ENCODE data around the gene LTBP3.

LTBP3 gene

DNA sequence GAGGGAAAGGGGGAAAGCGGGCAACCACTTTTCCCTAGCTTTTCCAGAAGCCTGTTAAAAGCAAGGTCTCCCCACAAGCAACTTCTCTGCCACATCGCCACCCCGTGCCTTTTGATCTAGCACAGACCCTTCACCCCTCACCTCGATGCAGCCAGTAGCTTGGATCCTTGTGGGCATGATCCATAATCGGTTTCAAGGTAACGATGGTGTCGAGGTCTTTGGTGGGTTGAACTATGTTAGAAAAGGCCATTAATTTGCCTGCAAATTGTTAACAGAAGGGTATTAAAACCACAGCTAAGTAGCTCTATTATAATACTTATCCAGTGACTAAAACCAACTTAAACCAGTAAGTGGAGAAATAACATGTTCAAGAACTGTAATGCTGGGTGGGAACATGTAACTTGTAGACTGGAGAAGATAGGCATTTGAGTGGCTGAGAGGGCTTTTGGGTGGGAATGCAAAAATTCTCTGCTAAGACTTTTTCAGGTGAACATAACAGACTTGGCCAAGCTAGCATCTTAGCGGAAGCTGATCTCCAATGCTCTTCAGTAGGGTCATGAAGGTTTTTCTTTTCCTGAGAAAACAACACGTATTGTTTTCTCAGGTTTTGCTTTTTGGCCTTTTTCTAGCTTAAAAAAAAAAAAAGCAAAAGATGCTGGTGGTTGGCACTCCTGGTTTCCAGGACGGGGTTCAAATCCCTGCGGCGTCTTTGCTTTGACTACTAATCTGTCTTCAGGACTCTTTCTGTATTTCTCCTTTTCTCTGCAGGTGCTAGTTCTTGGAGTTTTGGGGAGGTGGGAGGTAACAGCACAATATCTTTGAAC is 52.5 kb downstream of the LTBP3 start:
- DNase-seq (ENCODE audit: low read depth): no peak

DNA sequence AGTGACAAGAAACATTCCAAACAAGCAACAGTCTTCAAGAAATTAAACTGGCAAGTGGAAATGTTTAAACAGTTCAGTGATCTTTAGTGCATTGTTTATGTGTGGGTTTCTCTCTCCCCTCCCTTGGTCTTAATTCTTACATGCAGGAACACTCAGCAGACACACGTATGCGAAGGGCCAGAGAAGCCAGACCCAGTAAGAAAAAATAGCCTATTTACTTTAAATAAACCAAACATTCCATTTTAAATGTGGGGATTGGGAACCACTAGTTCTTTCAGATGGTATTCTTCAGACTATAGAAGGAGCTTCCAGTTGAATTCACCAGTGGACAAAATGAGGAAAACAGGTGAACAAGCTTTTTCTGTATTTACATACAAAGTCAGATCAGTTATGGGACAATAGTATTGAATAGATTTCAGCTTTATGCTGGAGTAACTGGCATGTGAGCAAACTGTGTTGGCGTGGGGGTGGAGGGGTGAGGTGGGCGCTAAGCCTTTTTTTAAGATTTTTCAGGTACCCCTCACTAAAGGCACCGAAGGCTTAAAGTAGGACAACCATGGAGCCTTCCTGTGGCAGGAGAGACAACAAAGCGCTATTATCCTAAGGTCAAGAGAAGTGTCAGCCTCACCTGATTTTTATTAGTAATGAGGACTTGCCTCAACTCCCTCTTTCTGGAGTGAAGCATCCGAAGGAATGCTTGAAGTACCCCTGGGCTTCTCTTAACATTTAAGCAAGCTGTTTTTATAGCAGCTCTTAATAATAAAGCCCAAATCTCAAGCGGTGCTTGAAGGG is 53.3 kb downstream of the LTBP3 start:
- peak; percentile 18 for DNase-seq (ENCODE audit: low read depth)

DNA sequence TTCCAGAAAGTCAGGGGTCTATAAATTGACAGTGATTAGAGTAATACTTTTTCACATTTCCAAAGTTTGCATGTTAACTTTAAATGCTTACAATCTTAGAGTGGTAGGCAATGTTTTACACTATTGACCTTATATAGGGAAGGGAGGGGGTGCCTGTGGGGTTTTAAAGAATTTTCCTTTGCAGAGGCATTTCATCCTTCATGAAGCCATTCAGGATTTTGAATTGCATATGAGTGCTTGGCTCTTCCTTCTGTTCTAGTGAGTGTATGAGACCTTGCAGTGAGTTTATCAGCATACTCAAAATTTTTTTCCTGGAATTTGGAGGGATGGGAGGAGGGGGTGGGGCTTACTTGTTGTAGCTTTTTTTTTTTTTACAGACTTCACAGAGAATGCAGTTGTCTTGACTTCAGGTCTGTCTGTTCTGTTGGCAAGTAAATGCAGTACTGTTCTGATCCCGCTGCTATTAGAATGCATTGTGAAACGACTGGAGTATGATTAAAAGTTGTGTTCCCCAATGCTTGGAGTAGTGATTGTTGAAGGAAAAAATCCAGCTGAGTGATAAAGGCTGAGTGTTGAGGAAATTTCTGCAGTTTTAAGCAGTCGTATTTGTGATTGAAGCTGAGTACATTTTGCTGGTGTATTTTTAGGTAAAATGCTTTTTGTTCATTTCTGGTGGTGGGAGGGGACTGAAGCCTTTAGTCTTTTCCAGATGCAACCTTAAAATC is 54.0 kb downstream of the LTBP3 start:
- DNase-seq (ENCODE audit: low read depth): peak; percentile 40

DNA sequence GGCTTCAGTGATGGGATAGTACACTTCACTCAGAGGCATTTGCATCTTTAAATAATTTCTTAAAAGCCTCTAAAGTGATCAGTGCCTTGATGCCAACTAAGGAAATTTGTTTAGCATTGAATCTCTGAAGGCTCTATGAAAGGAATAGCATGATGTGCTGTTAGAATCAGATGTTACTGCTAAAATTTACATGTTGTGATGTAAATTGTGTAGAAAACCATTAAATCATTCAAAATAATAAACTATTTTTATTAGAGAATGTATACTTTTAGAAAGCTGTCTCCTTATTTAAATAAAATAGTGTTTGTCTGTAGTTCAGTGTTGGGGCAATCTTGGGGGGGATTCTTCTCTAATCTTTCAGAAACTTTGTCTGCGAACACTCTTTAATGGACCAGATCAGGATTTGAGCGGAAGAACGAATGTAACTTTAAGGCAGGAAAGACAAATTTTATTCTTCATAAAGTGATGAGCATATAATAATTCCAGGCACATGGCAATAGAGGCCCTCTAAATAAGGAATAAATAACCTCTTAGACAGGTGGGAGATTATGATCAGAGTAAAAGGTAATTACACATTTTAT is 54.7 kb downstream of the LTBP3 start:
- no peak for DNase-seq (ENCODE audit: low read depth)

DNA sequence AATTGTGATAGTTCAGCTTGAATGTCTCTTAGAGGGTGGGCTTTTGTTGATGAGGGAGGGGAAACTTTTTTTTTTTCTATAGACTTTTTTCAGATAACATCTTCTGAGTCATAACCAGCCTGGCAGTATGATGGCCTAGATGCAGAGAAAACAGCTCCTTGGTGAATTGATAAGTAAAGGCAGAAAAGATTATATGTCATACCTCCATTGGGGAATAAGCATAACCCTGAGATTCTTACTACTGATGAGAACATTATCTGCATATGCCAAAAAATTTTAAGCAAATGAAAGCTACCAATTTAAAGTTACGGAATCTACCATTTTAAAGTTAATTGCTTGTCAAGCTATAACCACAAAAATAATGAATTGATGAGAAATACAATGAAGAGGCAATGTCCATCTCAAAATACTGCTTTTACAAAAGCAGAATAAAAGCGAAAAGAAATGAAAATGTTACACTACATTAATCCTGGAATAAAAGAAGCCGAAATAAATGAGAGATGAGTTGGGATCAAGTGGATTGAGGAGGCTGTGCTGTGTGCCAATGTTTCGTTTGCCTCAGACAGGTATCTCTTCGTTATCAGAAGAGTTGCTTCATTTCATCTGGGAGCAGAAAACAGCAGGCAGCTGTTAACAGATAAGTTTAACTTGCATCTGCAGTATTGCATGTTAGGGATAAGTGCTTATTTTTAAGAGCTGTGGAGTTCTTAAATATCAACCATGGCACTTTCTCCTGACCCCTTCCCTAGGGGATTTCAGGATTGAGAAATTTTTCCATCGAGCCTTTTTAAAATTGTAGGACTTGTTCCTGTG is 55.4 kb downstream of the LTBP3 start:
- peak; percentile 29 for DNase-seq (ENCODE audit: low read depth)

DNA sequence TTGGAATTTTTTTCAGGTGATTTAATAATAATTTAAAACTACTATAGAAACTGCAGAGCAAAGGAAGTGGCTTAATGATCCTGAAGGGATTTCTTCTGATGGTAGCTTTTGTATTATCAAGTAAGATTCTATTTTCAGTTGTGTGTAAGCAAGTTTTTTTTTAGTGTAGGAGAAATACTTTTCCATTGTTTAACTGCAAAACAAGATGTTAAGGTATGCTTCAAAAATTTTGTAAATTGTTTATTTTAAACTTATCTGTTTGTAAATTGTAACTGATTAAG is 55.9 kb downstream of the LTBP3 start:
- DNase-seq (ENCODE audit: low read depth): no peak

GRCh38 chr11:65501472-65502273 is 56.5 kb downstream of the LTBP3 start:
- peak; percentile 43 for DNase-seq (ENCODE audit: low read depth)

DNA sequence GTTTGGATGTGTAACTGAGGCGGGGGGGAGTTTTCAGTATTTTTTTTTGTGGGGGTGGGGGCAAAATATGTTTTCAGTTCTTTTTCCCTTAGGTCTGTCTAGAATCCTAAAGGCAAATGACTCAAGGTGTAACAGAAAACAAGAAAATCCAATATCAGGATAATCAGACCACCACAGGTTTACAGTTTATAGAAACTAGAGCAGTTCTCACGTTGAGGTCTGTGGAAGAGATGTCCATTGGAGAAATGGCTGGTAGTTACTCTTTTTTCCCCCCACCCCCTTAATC is 57.0 kb downstream of the LTBP3 start:
- DNase-seq (ENCODE audit: low read depth): no peak

- DNase-seq (ENCODE audit: low read depth): peak; percentile 28
Measured at GRCh38 chr11:65500387-65501185, 57.6 kb downstream of the LTBP3 start.

GRCh38 chr11:65499713-65500386 is 58.3 kb downstream of the LTBP3 start:
- DNase-seq (ENCODE audit: low read depth): no peak

DNA sequence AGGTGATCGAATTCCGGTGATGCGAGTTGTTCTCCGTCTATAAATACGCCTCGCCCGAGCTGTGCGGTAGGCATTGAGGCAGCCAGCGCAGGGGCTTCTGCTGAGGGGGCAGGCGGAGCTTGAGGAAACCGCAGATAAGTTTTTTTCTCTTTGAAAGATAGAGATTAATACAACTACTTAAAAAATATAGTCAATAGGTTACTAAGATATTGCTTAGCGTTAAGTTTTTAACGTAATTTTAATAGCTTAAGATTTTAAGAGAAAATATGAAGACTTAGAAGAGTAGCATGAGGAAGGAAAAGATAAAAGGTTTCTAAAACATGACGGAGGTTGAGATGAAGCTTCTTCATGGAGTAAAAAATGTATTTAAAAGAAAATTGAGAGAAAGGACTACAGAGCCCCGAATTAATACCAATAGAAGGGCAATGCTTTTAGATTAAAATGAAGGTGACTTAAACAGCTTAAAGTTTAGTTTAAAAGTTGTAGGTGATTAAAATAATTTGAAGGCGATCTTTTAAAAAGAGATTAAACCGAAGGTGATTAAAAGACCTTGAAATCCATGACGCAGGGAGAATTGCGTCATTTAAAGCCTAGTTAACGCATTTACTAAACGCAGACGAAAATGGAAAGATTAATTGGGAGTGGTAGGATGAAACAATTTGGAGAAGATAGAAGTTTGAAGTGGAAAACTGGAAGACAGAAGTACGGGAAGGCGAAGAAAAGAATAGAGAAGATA is 59.0 kb downstream of the LTBP3 start, which contains the start of gene MALAT1:
TSS of gene MALAT1 (plus strand) at position 69 of the 736 bp plus-strand sequence.
- peak; percentile 93 for DNase-seq (ENCODE audit: low read depth)

GRCh38 chr11:65498727-65498976 is 59.5 kb downstream of the LTBP3 start:
- no peak for DNase-seq (ENCODE audit: low read depth)

DNA sequence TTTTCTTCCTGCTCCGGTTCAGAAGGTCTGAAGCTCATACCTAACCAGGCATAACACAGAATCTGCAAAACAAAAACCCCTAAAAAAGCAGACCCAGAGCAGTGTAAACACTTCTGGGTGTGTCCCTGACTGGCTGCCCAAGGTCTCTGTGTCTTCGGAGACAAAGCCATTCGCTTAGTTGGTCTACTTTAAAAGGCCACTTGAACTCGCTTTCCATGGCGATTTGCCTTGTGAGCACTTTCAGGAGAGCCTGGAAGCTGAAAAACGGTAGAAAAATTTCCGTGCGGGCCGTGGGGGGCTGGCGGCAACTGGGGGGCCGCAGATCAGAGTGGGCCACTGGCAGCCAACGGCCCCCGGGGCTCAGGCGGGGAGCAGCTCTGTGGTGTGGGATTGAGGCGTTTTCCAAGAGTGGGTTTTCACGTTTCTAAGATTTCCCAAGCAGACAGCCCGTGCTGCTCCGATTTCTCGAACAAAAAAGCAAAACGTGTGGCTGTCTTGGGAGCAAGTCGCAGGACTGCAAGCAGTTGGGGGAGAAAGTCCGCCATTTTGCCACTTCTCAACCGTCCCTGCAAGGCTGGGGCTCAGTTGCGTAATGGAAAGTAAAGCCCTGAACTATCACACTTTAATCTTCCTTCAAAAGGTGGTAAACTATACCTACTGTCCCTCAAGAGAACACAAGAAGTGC is 60.0 kb downstream of the LTBP3 start:
- peak; percentile 42 for DNase-seq (ENCODE audit: low read depth)

GRCh38 chr11:65497141-65498041 is 60.8 kb downstream of the LTBP3 start:
- peak; percentile 95 for DNase-seq (ENCODE audit: low read depth)

DNA sequence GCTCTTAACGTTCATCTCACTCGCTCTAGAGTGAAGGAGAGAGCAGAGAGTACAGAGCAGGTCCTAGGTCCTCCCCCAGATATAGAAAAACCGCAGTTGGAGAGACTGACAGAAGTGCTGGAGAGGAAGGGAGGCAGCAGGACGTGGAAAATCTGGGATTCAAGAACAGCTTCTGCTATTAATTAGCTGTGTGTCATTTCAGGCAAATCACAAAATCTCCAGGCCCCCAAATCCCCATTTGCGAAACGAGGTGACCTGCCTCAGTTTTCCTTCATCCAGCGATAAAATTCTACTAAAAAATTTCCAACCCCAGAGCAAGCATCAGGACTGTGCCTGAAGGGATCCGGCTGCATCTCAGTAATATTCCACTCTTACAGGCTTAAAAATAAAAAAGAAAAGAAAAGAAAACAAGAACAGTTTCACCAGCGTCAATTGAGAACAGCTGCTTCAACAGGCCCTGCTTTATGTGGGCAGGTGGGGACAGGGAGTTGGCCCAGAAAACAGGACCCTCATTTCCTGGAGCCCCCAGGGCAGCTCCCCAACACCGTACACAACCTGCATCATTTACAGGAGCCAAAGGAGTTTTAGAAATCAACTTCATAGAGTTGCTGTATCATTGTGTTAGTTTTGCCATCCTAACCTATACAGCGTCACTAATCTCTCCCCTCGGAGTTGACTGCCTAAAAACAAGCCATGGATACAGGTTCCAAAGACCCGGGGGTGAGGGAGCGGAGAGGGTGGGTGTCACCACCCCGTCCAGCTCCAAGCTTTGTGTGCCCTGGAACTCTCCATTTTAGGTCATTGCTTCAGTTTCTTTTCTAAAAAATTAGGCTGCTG is 61.6 kb downstream of the LTBP3 start:
- peak; percentile 55 for DNase-seq (ENCODE audit: low read depth)

GRCh38 chr11:65493367-65494176 is 64.6 kb downstream of the LTBP3 start:
- peak; percentile 100 for DNase-seq (ENCODE audit: low read depth)
